DOHH2 (cell line): Measurements from ENCODE around the gene MLKL.

ENCODE experiments used
- EZH2phosphoT487 ChIP-seq: fragments of 200-600 bp; sonication (generic); IDR thresholded peaks from 2 replicates; pipeline ENCODE4 v1.6.1; 2017; ENCODE audit warnings: borderline replicate concordance, mild to moderate bottlenecking, antibody characterized with exemption, low read length, moderate library complexity, mixed read lengths
- TF ChIP-seq, protein P1 (sequence below): fragments of 200-600 bp; sonication (generic); IDR thresholded peaks from one replicate; pipeline ENCODE4 v1.5.1; 2014; ENCODE audit warnings: antibody characterized with exemption, mild to moderate bottlenecking, low read depth, low read length; ENCODE audit not compliant: poor library complexity, severe bottlenecking

DNA sequence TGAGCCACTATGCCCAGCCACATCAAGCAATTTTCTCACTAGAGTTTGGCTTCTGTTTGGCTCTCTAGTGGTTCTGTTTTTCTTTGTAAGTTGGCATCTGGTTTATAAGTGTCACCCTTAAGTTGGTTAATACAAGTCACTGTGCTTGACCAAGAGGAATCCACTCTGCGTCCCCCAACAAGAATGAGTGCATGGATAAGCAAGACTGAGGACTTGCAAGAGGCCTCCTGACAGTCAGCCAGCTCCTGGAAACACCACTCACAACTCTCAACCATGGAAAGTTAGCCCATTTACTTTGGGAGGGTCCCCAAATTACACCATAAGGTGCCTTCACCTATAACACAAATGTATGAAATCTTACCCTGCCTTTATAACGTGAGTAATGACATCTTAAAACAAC is 41.6 kb downstream of the MLKL start:
- TF ChIP-seq, protein P1, sequence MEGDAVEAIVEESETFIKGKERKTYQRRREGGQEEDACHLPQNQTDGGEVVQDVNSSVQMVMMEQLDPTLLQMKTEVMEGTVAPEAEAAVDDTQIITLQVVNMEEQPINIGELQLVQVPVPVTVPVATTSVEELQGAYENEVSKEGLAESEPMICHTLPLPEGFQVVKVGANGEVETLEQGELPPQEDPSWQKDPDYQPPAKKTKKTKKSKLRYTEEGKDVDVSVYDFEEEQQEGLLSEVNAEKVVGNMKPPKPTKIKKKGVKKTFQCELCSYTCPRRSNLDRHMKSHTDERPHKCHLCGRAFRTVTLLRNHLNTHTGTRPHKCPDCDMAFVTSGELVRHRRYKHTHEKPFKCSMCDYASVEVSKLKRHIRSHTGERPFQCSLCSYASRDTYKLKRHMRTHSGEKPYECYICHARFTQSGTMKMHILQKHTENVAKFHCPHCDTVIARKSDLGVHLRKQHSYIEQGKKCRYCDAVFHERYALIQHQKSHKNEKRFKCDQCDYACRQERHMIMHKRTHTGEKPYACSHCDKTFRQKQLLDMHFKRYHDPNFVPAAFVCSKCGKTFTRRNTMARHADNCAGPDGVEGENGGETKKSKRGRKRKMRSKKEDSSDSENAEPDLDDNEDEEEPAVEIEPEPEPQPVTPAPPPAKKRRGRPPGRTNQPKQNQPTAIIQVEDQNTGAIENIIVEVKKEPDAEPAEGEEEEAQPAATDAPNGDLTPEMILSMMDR: no peak
- no peak for TF ChIP-seq EZH2phosphoT487
